ENCODE results near the gene STK38L.

DNA sequence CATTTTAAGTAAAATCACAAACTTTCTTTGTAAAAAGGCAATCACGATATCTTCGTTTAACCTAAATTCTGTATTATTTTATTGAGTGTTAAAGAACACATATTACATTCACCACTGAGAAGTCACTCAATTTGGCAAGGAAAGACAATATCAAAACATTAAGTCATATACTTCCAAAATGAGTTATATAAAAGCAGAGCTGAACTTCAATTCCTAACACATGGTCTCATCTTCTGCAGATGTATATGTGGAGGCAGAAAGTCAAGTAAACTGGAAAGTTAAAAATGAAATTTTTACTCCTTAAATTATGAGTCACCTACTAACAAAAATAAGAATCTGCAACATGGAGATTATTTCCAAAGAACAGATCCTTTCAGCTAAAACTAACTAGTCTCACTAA lies 117.3 kb downstream of the STK38L start:
- TF ChIP-seq NR2C1 (IDR thresholded peaks at IDR 0.05) (no peak), BHLHE40 (IDR thresholded peaks at IDR 0.05; ENCODE audit: borderline replicate concordance in 1 of 2, low read depth in 2 of 2, low read length in 1 of 2) (no peak), ZNF622 (IDR thresholded peaks at IDR 0.05) (no peak), EP300 (IDR thresholded peaks at IDR 0.05; ENCODE audit: borderline replicate concordance in 1 of 2, control insufficient read depth in 1 of 2, low read depth in 2 of 2, low read length in 2 of 2) (no peak), ASH2L (IDR thresholded peaks at IDR 0.05; ENCODE audit: borderline replicate concordance, low read depth) (no peak), CTCF (IDR thresholded peaks at IDR 0.05 in 2 of 3, conservative IDR thresholded peaks at IDR 0.05 in 1 of 3; ENCODE audit: control insufficient read depth in 2 of 3, extremely low read depth in 1 of 3, insufficient read depth in 1 of 3, low read depth in 3 of 3, low read length in 3 of 3) (no peak), TAF1 (IDR thresholded peaks at IDR 0.05; ENCODE audit: borderline replicate concordance, low read depth, low read length) (no peak), POLR2A (IDR thresholded peaks at IDR 0.05; ENCODE audit: low read depth, low read length) (no peak)

Data from GM12878 (cell line).